GM19023 (cell line): Measurements from ENCODE around the gene EPC1.
"Not testable (repeated sequence)": the region's sequence is repeated elsewhere in the genome, so short reads cannot be mapped to it uniquely, and the experiment has no call there.

ENCODE experiments used
- ATAC-seq: cut with Tn5 transposase; IDR thresholded peaks from one replicate; pipeline ENCODE4 v1.9.1; 2021; ENCODE audit warnings: mild to moderate bottlenecking, moderate library complexity; ENCODE audit not compliant: unreplicated experiment

Gene EPC1, protein sequence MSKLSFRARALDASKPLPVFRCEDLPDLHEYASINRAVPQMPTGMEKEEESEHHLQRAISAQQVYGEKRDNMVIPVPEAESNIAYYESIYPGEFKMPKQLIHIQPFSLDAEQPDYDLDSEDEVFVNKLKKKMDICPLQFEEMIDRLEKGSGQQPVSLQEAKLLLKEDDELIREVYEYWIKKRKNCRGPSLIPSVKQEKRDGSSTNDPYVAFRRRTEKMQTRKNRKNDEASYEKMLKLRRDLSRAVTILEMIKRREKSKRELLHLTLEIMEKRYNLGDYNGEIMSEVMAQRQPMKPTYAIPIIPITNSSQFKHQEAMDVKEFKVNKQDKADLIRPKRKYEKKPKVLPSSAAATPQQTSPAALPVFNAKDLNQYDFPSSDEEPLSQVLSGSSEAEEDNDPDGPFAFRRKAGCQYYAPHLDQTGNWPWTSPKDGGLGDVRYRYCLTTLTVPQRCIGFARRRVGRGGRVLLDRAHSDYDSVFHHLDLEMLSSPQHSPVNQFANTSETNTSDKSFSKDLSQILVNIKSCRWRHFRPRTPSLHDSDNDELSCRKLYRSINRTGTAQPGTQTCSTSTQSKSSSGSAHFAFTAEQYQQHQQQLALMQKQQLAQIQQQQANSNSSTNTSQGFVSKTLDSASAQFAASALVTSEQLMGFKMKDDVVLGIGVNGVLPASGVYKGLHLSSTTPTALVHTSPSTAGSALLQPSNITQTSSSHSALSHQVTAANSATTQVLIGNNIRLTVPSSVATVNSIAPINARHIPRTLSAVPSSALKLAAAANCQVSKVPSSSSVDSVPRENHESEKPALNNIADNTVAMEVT

DNA sequence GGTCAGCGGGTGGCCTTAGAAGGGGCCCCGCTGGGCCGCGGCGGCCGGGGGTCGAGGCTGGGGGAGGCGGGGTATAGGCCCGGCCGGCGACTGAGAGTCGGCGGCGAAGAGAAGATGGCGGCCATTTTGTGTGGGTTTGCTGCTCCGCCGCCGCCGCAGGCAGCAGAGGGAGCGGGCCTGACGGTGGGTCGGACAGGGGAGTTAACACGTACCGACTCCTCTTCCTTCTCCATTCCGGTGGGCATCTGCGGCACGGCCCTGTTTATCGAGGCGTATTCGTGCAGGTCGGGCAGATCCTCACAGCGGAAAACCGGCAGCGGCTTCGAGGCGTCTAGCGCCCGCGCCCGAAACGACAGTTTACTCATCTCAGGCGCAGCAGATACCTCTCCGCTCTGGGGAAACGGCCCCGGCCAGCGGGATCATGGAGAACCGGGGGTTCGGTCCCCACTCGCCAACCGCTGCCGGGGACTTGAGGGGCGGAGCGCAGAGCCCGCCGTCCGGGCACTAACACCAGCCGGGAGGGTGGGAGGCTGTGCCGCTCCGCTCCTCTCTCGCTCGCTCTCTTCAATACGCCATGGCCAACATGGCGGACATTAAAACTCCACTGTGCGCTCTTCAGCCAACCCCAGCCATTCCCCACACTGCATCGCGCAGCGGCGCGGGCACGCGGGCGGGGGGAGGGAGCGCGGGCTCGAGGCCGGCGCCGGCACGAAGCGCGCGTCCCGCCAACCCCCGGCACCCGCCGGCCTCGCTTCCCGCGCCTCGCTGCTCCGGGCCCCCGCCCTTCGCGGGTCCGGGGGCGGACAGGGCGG, at the start of gene EPC1:
Gene EPC1 (minus strand): TSS at position 608 of the 812 bp plus-strand sequence. CDS start 243 bp downstream, at position 365.
- peak; percentile 71 for ATAC-seq

DNA sequence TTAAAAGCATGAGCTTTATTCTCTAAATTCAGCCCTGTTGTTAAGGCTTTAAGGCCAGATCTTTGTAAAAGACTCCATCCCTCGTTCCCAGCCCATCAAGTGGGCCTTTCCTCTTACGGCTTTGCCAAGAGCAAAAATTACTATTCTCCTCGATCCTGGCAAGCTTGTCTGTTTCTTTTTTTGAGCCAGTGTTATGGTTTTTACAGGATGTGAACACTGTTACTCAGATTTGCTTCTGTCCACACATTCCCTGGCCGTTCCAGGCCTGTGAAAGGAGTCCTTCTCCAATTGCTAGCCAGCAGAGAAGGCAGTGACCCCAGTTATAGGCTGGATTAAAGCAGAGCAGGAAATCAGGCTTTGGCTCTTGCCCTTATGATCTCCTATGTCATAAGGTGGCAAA, 47.0 kb upstream of the EPC1 start:
- ATAC-seq, result no peak

DNA sequence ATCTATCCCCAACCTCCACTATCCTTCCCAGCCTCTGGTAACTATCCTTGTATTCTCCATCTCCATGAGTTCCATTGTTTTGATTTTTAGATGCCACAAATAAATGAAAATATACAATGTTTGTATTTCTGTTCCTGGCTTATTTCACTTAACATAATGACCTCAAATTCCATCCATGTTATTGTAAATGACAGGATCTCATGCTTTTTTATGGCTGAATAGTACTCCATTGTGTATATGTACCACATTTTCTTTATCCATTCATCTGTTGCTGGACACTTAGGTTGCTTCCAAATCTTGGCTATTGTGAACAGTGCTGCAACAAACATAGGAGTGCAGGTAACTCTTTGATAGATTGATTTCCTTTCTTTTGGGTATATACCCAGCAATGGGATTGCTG, 45.3 kb upstream of the EPC1 start:
- ATAC-seq, result not testable (repeated sequence)

DNA sequence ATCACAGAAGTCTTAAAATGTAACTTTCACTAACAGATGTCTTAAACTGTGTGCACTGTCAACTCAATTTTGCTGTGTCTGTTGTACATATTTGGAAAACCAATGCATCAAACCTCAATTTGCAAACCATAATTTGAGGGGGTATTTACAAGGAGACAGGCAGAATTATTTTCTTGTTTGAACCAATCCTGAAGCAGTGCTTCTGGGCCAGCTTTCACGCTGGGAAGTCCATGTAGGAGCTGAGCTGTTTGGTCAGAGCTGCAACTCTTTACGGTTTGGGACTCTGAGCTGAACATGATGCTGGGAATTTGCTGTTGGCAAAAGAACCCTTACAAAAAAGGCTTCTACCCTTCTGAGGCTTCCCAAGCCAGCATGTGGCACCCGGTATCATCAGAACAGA, 43.2 kb upstream of the EPC1 start:
- ATAC-seq, result no peak

DNA sequence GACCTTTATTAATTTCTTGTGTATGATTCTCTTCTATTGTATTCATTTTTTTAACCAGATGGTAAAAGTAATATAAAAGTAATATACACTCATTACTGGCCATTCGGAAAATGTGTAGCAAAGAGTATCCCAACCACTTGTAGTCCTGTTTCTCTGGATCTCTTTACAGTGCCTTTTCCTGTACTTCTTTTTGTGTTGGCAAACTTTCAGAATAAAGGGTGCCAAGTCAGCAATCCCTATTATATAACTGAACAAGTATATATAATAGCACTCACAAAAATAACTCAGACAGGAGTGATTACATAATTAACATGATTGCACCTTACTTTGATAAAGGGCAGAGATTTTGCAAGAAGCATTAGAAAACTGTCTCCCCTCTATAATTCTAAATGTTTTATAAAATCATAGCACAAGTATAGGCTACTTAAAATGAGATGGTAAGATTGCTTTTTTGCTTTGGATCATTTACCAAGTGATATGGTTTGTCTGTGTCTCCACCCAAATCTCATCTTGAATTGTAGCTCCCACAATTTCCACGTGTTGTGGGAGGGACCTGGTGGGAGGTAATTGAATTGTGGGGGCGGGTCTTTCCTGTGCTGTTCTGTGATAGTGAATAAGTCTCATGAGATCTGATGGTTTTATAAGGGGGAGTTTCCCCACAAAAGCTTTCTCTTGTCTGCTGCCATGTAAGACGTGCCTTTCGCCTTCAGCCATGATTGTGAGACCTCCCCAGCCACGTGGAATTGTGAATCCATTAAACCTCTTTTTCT, 41.5 kb upstream of the EPC1 start:
- no peak for ATAC-seq

DNA sequence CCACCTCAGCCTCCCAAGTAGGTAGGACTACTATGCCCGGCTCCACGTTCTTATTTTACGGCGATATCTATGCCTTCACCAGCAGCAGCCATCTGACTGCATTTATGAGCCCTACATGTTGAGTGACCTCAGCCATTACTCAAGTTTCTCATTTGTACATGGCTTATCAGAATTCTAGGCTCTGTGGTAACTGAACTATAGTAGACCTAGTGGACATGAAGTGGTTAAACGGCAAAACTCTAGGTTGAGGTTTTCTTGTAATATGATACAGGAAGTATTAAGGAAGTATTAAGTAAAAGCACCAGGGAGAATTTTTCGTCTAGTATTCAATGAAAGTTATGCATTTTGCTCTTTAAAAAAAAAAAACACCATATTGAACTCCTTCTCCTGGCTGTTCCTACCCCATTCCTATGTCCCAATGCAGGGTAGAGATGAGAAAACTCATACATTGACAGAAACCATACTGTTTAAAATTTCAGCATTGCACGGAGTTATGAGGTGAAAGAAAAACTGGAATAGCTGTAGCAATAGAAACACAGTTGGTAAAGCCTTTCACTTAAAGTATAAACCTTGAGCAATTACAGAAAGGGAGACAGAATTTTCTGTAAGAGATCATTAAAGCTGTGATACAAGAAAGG, 39.8 kb upstream of the EPC1 start:
- ATAC-seq, result no peak

DNA sequence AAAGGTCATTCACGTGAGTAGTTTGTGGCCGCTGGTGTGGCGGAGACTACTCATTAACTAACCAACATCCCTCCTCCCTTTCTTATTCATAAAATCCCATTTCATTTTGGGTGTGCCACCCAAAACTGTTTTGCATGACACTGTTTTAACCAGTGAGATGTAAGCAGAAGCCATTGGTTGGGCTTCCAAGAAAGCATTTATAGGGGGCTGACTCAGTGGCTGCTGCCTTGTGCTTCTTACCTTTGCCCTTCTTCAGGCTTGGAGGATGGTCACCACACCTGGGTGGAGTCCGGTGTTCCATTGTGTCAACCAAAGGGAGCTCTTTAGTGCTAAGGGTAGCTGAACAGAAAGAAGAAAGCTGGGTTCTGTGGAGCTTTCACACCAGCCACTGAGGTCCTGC, 37.2 kb upstream of the EPC1 start:
- no peak for ATAC-seq

DNA sequence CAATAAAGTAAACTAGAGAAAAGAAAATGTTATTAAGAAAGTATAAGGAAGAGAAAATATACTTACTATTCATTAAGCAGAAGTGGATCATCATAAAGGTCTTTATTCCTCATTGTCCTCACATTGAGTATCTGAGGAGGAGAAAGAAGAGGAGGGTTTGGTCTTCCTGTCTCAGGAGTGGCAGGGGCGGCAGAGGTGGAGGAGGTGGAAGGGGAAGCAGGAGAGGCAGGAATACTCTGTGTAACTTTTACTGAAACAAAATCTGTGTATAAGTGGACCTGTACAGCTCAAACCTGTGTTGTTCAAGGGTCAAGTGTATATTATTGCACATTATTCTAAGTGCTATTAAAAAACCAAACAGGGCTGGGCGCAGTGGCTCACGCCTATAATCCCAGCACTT, 34.2 kb upstream of the EPC1 start:
- no peak for ATAC-seq

DNA sequence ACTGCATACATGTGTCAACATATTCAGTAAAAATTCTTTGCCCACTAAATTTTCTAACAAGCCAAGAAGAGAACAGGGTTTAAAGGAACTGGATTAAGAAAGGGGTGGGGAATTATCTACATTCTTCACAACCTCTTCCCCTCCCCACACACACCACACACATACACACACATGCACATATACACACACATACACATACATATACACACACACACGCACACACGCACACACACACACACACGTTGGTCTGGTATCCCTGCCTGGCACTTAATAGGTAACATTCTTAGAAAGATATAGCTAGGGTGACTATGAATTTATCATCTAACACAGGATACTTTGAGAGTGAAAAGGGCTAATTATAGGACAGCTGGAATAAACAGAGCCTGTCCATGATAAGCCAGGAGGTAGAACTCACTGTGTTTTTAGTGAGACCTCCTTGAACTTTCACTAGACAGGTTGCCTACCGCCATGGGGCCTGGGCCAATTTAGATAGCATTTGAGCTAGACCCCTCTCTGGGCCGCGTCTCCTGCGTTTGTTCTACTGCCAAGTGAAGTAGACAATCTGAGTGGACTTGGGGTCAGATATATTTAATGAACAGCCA, 33.1 kb upstream of the EPC1 start:
- ATAC-seq, result no peak

DNA sequence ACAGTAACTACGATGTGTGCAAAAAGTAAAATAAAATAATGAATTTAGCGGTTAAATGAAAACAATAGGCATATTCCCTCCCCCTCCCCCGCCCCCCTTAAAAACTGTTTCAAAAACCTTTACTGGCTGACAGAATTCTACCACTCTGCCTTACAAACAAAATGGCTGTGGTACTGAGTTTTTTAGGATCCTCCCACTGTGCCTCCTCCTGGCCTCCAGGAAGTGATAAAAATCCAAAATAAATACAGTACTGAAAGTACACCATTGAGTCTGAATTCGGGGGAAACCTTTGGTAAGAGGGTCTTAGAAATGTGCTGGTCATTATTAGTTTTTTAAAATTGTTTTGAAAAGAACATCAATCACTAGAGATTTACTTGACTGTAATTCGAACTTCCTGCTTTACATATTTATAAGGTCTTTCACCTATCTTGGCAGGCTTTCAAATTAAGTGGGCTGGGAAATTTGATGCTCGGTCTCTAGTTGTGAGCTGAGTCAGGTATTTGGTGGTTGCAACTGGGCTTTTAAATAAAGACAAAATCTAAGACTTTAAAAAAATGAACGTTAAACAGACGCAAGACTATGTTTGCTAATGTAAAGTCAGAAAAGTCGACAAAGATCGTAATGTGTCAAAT, 32.5 kb upstream of the EPC1 start:
- ATAC-seq, result no peak

DNA sequence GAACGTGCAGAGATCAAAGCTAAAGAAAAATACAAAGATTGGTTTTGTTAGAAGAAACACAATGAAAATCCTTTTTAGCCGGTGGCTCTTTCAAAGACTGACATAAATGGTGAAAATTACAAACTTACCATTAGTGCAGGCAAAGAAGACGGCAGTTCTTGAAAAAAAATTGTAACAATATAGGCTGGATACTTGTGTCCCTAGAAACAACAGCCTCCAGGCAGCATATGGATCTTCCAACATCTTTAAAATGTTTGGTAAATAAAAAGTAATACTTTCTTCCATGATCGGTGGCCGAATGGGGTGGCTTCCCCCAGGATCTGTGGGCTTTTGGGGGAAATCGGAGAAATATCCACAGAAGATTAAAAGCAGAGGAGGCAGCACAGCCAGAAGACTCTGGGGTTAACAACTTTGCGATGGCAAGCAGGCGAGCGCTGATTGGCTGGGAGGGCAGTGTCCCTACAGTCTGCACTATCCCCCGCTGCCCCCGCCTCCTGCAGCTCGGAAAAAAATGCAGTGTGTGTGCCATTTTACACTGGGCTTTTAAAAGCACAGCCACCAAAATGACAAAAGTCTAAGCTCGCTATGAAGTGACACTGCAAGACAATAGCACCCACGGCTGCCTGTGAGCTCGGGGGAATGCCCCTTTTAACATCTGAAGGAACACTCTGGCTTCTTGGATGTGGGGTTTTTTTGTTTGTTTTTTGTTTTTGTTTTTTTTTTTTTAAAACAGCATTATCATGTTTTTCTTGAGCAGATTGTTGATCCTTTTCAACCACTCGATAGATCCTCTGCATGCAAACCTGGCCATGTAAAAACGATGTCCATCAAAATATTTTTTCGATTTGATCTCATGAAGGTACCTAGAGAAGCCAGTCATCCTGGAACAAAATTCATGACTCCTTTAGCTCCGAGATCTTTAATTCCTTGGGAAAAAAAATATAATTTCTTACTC, 31.7 kb upstream of the EPC1 start:
- peak; percentile 95 for ATAC-seq

DNA sequence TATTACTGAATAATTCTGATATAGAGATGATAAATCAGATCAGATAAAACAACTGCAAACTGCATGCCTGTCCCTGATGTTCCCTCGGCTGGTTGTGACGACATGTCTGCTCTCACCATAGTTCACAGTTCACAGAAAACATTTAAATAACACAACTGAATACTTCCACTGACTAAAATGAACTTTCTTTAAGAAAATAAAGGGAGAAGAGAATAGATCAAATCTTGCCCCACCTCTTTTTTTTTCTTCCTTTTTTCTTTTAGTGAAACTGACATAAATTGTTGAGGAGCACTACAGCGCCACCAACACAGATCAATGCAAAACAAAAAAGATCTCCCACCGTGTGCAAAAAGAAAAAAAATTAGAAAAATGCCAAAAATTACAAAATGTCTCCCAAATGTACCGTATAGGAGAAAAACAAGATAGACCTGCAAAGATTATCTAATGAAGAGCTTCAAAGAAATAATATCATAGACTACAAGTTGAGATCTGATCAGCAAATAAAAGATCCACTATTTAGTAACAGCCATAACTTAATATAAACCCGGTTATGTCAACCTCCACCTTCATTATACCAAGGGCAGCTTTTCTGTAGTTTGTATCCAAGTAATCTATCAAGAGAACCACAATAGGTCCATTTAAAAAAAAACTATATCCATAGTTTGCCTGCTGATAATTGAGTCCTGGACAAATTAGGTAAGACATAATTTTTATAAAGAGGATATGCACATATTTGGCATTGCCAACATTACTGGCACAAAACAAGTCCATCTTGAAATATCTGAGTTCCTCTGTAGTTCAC, 30.7 kb upstream of the EPC1 start:
- no peak for ATAC-seq

DNA sequence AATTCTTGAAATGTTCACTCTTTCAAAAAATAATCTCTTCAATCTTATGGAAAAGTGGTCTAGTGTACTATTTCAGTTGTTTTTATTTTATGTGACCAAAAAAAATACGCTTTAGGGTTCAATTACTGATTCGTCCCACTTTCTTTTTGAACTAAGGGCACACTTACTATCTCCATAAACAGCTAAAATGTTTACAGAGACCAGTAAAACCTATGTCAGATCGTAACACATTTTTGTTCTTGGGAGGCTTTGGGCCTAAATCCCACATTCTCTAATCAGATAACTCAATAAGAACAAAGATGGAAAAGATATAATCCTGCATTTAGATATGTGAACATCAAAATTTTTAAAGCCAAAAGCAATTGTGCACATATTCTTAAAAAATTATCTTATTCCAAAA, 29.8 kb upstream of the EPC1 start:
- no peak for ATAC-seq

DNA sequence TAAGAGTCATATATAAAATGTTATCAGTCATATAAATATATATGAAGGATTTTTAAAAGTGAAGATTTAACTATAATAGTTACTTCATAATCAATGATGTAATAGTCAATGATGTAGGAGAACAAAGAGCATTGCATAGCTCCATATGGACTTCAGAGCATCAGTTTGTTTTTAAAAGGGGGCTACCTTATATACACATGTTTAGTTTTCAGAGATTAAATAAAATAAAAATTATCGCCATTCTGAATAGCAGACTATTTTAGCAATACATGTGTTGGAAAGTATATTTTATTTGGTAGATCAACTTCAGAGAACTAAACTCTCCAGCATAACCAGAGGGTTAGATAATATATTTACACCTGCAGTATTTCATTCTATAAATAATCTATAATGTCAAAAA, 29.1 kb upstream of the EPC1 start:
- no peak for ATAC-seq

DNA sequence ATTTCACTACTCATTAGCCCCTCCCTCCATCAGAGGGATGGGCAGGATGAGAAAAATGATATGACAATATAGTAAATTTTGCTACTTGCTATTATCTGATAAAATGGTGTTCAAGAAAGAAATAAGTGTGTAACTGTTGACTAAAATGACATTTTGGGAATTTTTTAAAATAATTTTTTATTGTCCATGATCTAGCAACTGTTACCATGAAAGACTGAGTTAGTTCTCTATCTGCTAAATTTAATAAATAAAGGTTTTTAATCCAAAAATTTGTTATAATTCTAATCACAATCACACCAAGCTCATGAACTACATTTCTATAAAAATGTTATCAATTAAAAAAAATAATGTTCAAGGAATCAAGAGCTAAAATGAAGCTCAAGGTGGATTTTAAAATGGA, 28.7 kb upstream of the EPC1 start:
- ATAC-seq, result no peak

DNA sequence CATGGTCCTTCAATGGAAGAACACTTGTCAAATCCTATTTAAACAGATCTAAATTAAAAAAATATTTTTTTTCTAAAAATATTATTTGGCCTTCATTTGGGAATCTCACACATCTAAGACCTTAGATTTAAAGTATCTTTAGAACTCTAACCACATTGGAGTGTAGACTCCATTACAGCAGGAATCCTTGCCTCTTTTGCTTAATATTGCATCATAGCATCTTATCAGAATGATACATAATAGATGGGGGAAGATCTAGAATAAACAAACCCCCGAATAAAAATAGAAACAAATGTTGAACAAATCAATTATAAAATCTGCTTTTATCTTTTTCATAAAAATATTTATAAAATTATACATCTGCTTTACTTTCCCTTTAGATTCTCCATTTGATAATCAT, 27.6 kb upstream of the EPC1 start:
- no peak for ATAC-seq

DNA sequence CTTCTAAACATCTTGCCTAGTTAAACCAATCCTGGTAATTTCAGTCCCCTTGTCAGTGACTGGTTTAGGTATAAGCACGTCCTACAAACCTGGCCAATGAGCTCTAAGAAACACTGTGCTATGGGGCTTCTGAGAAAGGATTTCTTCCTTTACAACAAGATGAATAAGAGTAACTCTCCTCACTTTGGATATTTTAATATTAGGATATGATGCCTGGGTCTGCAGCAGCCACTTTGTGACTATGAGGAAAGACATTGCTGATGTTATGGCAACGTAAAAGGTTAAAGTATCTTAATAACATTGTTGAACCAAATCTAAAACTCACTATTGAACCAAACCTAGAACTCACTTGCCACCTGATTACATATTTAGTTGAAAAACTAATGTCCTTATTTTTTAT, 26.5 kb upstream of the EPC1 start:
- ATAC-seq, result no peak
